HEK293 (cell line): ENCODE measurements around the gene SCIN.

Experiments
- BCL11A ChIP-seq: fragments of 450-650 bp; formaldehyde crosslinking; IDR thresholded peaks from 2 replicates; pipeline ENCODE4 v1.5.1; 2016; ENCODE audit warnings: low read depth, missing biosample characterization, missing genetic modification characterization
- CTCF ChIP-seq: fragments of 450-650 bp; formaldehyde crosslinking; IDR thresholded peaks from 2 replicates; pipeline ENCODE4 v1.5.1; 2016; ENCODE audit warnings: missing biosample characterization, missing genetic modification characterization
- ZNF335 ChIP-seq: fragments of 450-650 bp; formaldehyde crosslinking; conservative IDR thresholded peaks from 2 replicates; pipeline ENCODE4 v1.5.1; 2016; ENCODE audit warnings: missing biosample characterization, missing genetic modification characterization
- ZNF488 ChIP-seq: fragments of 450-650 bp; formaldehyde crosslinking; IDR thresholded peaks from 2 replicates; pipeline ENCODE4 v1.5.1; 2016; ENCODE audit warnings: missing biosample characterization, missing genetic modification characterization

GRCh38 chr7:12706900-12707536 lies 136.5 kb downstream of the SCIN start:
- TF ChIP-seq ZNF335 (tag by site-specific recombination) (no peak), CTCF (tag by site-specific recombination) (no peak), BCL11A (tag by site-specific recombination) (no peak), ZNF488 (no peak)
